Skin epidermis (tissue), 12 donors: ENCODE data around the gene VPREB1.
"Not testable (repeated sequence)": the region's sequence is repeated elsewhere in the genome, so short reads cannot be mapped to it uniquely, and the experiment has no call there.

Source experiments
- H3K27ac ChIP-seq, 21 experiments: fragments of 200-600 bp; sonication (generic) in 11 of 21; one replicate each; pipeline ENCODE4 v1.5.0; 2020; ENCODE audit warnings: mild to moderate bottlenecking in 3 of 21, inconsistent platforms in 2 of 21, moderate library complexity in 2 of 21
- H3K4me3 ChIP-seq, 7 experiments: fragments of 200-600 bp; sonication (generic) in 2 of 7; one replicate each; pipeline ENCODE4 v1.5.0; 2020; ENCODE audit warnings: inconsistent platforms in 2 of 7, mild to moderate bottlenecking in 2 of 7, moderate library complexity in 1 of 7

Gene VPREB1

GRCh38 chr22:22242488-22242887, 2.1 kb upstream of the VPREB1 start:
- Histone ChIP-seq H3K4me3 (no peak overlapping the region), H3K27ac (no peak overlapping the region)

GRCh38 chr22:22243033-22243680, 1.4 kb upstream of the VPREB1 start:
- Histone ChIP-seq H3K27ac (no peak overlapping the region), H3K4me3 (no peak overlapping the region)

GRCh38 chr22:22245256-22245909, 797 bp downstream of the VPREB1 start:
- Histone ChIP-seq H3K27ac (no peak overlapping the region), H3K4me3 (no peak overlapping the region)

DNA sequence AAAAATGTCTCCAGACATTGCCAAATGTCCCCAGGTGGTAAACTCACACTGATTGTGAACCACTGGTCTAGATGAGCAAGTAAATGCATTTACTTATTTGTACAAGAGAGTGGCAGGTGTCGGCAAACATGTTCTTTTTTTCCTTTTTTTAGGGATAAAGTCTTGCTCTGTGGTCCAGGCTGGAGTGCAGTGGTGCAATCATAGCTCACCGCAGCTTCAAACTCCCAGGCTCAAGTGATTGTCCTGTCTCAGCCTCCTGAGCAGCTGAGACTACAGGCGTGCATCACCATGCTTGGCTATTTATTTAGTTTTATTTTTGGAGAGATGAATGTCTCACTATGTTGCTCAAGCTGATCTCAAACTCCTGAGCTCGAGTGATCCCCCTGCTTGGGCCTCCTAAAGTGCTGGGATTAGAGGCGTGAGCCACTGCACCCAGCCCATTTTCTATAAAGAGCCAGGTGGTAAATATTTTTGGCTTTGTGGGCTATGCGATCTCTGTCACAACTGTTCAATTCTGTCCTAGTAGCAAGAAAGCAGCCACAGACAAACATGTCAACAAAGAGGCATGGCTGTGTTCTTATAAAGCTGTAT, 1.4 kb downstream of the VPREB1 start:
- no peak overlapping the region for H3K27ac ChIP-seq

GRCh38 chr22:22246706-22247105, 2.1 kb downstream of the VPREB1 start:
- Histone ChIP-seq H3K4me3 (no peak overlapping the region), H3K27ac (no peak overlapping the region)

More for the DNA sequence above, 1.4 kb downstream of the VPREB1 start:
- H3K4me3 ChIP-seq = no peak overlapping the region

GRCh38 chr22:22248878-22249277, 4.3 kb downstream of the VPREB1 start:
- Histone ChIP-seq H3K4me3 (no peak overlapping the region), H3K27ac (no peak overlapping the region)

GRCh38 chr22:22250651-22251050, 6.1 kb downstream of the VPREB1 start:
- H3K4me3 ChIP-seq, H3K27ac ChIP-seq: not testable (repeated sequence)

- H3K27ac ChIP-seq, H3K4me3 ChIP-seq: not testable (repeated sequence)
These were observed 11.5 kb downstream of the VPREB1 start for GRCh38 chr22:22256133-22256532.

- not testable (repeated sequence) for H3K27ac ChIP-seq
These were observed 14.2 kb downstream of the VPREB1 start for GRCh38 chr22:22258597-22259415.

GRCh38 chr22:22260169-22260568, 15.6 kb downstream of the VPREB1 start:
- not testable (repeated sequence) for H3K4me3 ChIP-seq

More at GRCh38 chr22:22258597-22259415, 14.2 kb downstream of the VPREB1 start:
- not testable (repeated sequence) for H3K4me3 ChIP-seq

DNA sequence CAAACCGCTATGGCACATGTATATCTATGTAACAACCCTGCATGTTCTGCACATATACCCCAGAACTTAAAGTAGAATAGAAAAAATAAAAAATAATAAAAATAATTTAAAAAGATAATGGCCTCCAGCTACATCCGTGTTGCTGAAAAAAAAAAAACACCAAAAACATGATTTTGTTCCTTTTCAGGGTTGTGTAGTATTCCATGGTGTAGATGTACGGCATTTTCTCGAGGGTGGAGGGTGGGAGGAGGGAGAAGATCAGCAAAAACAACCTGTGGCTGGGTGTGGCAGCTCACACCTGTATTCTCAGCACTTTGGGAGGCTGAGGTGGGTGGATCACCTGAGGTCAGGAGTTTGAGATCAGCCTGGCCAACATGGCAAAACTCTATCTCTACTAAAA, 16.0 kb downstream of the VPREB1 start:
- H3K4me3 ChIP-seq, H3K27ac ChIP-seq: not testable (repeated sequence)

More at GRCh38 chr22:22260169-22260568, 15.6 kb downstream of the VPREB1 start:
- H3K27ac ChIP-seq = not testable (repeated sequence)

DNA sequence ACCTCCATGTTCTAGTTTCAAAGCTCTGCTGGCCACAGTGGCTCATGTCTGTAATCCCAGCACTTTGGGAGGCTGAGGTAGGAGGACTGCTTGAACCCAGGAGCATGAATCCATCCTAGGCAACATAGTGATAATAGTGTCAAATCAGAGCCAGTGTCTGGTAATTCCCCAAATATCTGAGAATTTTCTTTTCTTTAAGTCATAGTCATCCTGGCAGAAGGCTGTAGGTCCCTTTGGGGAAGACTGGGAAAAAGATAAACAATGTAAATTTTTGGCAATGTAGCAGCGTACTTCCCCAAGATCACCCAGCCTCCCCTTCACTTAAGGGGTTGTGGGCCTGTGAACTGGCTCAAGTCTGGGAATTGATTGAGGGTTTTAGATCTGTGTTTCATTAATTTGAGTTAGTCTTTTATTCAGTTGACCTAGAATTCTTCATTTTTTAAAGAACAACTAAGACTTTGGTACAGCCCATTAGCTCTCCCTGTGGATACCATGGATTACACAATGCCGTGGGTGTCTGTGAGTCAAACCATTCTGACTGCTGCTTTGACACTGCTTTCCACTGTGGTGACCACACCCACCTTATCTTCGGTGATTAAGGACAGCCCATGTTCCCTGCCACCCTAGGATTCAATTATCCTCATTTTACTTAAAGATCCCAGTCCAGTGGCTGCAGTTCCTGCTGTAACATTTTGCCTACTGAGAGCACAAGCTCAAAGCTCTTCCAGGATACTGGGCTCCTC, 17.9 kb downstream of the VPREB1 start:
- not testable (repeated sequence) for H3K27ac ChIP-seq, H3K4me3 ChIP-seq

- not testable (repeated sequence) for H3K27ac ChIP-seq, H3K4me3 ChIP-seq
These were observed 19.2 kb downstream of the VPREB1 start for GRCh38 chr22:22263823-22264222.

DNA sequence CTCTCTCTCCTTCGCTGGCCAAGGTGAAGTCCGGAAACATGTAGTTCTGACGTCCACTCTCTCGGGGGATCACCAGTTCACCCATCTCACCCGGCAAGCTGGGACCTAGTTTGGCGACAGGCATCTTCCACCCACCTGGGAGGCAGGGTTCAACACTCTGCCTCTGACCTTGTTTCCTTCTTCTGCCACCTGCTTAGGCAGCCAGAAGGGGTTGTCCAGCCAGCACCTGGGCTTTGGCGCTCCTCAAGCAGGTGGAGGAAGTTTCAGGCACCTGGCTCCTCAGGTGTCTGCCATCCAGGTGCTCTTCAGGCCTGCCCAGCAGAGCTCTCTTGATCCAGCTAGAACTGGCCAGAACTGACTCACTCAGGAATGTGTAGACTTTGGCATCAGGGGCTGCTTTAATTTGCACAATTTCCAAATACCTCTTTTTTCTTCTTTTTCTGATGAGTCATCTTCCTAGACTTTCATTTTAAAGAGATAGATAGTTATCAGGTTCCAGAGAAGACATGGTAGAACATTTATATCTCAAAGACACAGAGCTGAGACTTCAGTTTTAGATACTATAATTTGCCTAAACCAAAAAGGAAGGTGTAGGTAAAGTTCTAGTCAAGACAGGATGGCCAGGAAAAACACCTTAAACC, 25.6 kb downstream of the VPREB1 start:
- not testable (repeated sequence) for H3K27ac ChIP-seq, H3K4me3 ChIP-seq

DNA sequence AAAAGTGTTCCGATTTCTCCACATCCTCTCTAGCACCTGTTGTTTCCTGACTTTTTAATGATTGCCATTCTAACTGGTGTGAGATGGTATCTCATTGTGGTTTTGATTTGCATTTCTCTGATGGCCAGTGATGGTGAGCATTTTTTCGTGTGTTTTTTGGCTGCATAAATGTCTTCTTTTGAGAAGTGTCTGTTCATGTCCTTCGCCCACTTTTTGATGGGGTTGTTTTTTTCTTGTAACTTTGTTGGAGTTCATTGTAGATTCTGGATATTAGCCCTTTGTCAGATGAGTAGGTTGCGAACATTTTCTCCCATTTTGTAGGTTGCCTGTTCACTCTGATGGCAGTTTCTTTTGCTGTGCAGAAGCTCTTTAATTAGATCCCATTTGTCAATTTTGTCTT, 32.8 kb downstream of the VPREB1 start:
- H3K4me3 ChIP-seq, H3K27ac ChIP-seq: not testable (repeated sequence)

DNA sequence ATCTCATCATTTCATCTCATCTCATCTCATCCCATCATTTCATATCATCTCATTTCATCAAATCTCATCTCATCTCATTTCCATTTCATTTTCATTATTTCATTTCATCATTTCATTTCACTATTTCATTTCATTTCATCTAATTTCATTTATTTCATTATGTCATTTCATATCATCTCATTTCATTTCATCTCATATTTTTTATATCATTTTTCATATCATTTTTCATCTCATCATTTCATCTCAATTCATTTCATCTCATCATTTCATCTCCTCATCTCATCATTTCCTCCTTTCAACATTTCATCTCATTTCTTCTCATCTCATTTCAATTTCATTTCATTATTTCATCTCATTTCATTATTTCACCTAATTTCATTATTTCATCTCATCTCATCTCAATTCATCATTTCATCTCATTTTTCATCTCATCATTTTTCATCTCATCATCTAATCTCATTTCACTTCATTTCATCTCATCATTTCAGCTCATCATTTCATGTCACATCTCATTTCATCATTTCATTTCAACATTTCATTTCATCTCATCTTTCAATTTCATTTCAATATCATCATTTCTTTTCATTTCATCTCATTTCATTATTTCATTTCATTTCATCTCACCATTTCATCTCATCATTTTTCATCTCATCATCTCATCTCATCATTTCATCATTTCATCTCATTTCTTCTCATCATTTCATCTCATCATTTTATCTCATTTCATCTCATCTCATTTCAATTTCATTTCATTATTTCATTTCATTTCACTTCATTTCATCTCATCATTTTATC, 40.6 kb downstream of the VPREB1 start:
- not testable (repeated sequence) for H3K27ac ChIP-seq, H3K4me3 ChIP-seq

DNA sequence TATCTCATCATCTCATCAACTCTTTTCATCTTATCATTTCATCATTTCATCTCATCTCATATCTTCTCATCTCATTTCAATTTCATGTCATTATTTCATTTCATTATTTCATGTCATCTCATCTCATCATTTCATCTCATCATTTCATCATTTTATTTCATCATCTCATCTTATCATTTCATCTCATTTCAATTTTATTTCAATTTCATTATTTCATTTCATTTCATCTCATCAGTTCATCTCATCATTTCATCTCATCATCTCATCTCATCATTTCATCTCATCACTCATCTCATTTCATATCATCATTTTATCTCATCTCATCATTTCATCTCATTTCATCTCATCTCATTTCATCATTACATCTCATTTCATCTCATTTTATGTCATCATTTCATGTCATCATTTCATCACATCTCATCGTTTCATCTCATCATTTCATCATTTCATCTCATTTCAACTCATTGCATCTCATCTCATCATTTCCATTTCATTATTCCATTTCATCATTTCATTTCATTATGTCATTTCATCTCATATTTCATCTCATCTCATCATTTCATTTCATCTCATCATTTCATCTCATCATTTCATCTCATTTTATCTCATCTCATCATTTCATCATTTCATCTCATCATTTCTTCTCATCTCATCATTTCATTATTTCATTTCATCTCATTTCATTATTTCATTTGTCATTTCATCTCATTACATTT, 42.0 kb downstream of the VPREB1 start:
- H3K4me3 ChIP-seq, H3K27ac ChIP-seq: not testable (repeated sequence)

GRCh38 chr22:22287106-22287626, 42.6 kb downstream of the VPREB1 start:
- H3K27ac ChIP-seq, H3K4me3 ChIP-seq: not testable (repeated sequence)
